GM10266 (cell line): ENCODE measurements around the gene INPP4B.
"Not testable (repeated sequence)": the region's sequence is repeated elsewhere in the genome, so short reads cannot be mapped to it uniquely, and the experiment has no call there.

Source experiments
- DNase-seq: peaks from one replicate; pipeline ENCODE4 v3.0.0; 2012; ENCODE audit errors: extremely low spot score
- TF ChIP-seq, protein P1 (sequence below): IDR thresholded peaks from 2 replicates; pipeline ENCODE4 v1.5.1; 2012; ENCODE audit warnings: mild to moderate bottlenecking, low read depth; ENCODE audit not compliant: control insufficient read depth, insufficient read depth; ENCODE audit errors: missing control alignments

INPP4B gene

DNA sequence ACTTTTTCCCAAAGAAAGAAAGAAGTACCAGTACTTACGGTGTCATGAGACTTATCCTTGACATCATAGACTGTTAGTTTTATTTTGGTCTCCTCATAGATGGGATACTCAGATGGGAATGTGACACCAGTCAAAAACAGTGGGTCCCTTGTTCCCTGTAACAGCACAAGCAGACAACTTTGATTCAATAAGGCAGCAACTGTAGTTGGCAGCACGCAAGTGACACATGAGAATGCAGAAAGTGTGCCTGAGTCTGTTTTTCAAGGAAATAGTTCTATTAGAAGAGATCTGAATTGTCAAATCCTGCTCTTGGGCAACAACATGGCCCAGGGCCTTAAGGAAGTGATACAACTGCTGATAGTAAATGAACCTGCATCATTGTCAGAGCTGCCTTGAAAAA is 443.2 kb downstream of the INPP4B start:
- DNase-seq, result no peak
- TF ChIP-seq, protein P1, sequence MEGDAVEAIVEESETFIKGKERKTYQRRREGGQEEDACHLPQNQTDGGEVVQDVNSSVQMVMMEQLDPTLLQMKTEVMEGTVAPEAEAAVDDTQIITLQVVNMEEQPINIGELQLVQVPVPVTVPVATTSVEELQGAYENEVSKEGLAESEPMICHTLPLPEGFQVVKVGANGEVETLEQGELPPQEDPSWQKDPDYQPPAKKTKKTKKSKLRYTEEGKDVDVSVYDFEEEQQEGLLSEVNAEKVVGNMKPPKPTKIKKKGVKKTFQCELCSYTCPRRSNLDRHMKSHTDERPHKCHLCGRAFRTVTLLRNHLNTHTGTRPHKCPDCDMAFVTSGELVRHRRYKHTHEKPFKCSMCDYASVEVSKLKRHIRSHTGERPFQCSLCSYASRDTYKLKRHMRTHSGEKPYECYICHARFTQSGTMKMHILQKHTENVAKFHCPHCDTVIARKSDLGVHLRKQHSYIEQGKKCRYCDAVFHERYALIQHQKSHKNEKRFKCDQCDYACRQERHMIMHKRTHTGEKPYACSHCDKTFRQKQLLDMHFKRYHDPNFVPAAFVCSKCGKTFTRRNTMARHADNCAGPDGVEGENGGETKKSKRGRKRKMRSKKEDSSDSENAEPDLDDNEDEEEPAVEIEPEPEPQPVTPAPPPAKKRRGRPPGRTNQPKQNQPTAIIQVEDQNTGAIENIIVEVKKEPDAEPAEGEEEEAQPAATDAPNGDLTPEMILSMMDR, result no peak

DNA sequence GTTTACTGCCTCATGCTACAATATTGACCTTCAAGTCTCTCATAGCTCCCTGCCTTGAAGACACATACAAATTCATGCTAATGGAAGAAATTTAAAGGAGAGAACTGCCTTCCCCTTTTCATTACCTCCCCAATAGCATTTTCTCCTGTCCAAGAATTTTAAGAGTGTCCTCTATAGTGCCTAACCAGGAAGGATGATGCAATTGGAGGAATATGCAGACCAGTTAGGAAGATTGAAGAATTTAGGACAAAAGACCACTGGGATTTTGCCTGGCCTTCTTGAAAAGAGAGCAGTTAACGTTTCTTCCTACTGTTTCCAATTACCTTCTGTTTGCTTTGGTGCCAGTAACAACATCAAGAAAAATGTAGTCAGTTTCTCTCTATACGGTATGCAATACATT is 443.9 kb downstream of the INPP4B start:
- no peak for DNase-seq
- TF ChIP-seq, protein P1, result no peak

DNA sequence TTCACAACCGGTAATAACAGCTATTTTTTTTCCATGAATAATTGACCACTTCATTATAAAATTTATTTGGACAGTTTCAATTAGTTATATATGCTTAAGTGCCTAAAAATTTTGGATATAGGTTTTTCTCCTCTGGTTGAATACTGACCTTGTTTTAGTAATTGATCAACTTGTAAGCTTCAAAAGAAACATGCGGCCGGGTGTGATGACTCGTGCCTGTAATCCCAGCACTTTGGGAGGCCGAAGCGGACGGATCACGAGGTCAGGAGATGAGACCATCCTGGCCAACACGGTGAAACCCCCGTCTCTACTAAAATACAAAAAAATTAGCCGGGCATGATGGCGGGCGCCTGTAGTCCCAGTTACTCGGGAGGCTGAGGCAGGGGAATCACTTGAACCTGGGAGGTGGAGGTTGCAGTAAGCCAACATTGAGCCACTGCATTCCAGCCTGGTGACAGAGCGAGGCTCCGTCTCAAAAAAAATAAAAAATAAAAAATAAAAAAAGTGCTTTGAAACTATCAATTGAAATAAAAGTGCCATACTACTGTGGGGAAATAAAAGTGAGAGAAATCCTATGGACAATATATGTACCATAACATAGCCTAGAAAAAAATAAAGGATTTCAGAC is 448.6 kb downstream of the INPP4B start:
- DNase-seq, result not testable (repeated sequence)

DNA sequence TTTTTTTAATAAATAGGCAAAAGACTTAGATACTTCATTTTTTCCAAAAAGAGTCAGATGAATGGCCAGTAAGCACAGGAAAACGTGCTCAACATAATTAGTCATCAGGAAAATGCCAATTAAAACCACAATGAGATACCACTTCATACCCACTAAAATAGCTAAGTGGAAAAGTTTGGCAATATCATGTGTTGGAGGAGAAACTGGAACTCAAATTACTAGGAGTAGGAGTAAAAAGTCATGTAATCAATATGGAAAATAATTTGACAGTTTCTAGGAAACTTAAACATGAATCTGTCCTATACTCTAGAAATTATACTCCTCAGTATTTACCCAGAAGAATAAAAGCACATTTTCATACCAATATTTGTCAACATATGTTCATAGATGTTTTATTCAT is 449.8 kb downstream of the INPP4B start:
- TF ChIP-seq, protein P1, result no peak

DNA sequence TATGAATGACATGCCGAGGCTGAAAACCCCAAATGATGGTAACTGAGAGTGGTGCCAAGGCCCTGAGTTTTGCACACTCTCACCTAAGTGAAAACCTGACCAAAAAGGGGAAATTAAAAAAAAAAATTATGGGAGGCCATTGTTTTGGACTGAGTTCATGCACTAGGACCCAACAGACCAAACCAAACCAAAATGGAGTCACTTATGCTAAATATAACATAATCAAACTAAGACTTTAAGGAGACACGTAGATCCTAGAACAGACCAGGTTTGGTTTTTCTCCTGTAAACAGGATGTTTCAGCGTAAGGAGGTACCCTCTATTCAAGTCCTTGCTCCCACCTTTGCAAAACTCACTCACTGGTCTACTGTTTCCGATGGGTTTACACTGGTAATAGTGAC is 453.0 kb downstream of the INPP4B start:
- TF ChIP-seq, protein P1, result no peak
- no peak for DNase-seq

More for the DNA sequence above, 449.8 kb downstream of the INPP4B start:
- no peak for DNase-seq

DNA sequence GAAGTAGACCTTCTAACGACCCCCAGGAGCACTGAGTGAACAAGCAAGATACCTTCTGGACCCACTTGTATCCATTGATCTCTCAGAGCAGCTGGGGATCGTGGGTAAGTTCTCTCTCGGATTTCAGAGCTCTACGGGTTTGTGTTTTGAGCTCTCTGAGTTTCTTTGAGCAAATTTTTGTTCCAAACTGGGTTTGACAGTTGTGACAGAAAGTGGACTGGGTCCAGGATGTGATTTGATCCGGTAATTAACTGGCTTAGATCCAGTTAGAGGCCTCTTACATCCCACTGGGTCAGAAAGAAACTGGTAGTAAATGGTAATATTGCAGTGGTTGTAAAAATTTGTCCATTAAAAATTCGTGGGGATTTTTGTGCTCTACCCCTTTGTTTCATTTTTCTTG is 459.2 kb downstream of the INPP4B start:
- no peak for DNase-seq
- TF ChIP-seq, protein P1, result no peak

DNA sequence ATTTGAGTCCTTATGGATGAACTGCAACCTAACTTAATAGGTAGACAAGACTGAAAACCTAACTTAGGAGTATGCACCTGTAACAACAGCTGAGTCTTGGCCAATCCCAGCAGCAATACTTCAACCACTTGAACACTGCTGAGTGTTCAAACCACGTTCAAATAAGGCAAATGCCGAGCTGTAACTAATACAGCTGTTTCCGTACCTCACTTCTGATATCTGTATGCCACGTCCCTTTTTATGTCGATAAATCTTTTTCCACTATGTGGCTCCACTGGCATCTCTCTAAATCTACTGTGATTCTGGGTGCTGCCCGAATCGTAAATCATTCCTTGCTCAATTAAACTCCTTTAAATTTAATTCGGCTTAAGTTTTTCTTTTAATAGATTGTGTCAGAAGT is 459.7 kb downstream of the INPP4B start:
- no peak for DNase-seq
- TF ChIP-seq, protein P1, result no peak
